Daoy (cell line): ENCODE results near the gene NCOR2. TPM values are rescaled to one million over a fixed set of nuclear protein-coding genes. Genes with fewer than 3 reads are reported as not detected.
A peak's percentile ranks its signal among the peaks of the same experiment; 100 is the strongest.

ENCODE experiments used
- DNase-seq: peaks from one replicate; pipeline ENCODE4 v3.0.0-alpha.2; 2015; ENCODE audit warnings: low read depth
- total RNA-seq: library from RNA; depleted of rRNA; stranded (reverse); fragments of >200 nt; shearing (Covaris generic); gene quantifications from 2 replicates; pipeline ENCODE4 v1.2.3, GENCODE V29; 2014; rRNA removed

NCOR2 gene
- 29.8 and 57.9 TPM in 2 replicates for total RNA-seq

DNA sequence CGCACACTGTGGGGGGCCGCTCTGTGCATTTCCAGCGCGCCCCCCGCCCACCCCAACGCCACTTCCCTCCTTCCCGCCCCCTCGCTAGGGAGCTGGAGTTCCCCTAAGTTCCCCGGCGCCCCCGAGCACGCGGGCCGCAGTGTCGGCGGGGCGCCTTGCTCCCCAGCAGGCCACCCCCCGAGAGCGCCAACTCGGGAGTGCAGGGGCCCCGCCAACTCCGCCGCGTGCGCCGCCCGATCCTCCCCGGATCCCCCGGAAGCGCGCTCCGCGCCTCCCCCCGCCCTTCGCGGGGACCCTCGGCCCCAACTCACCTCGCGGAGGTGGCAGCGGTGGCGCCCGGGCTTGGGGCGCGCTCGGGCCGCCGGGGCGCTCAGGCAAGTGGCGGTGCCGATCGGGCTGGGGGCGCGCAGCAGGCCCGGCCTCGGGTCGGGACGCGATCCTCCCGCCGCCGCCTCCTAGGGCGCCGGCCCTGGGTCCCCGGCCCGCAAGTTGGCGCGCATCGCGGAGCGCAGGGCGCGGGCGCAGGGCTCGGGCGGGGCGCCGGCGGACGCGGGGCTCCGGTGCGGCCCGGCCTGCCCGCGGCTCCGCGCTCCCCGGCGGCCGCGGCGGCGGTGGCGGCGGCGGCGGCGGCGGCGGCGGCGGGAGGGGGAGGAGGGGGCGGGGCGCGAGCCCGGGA is at the start of gene NCOR2:
TSS of gene NCOR2 (minus strand) at position 616 of the 676 bp plus-strand sequence. CDS start 72,361 bp downstream, outside the sequence.
- peak; percentile 51 for DNase-seq

DNA sequence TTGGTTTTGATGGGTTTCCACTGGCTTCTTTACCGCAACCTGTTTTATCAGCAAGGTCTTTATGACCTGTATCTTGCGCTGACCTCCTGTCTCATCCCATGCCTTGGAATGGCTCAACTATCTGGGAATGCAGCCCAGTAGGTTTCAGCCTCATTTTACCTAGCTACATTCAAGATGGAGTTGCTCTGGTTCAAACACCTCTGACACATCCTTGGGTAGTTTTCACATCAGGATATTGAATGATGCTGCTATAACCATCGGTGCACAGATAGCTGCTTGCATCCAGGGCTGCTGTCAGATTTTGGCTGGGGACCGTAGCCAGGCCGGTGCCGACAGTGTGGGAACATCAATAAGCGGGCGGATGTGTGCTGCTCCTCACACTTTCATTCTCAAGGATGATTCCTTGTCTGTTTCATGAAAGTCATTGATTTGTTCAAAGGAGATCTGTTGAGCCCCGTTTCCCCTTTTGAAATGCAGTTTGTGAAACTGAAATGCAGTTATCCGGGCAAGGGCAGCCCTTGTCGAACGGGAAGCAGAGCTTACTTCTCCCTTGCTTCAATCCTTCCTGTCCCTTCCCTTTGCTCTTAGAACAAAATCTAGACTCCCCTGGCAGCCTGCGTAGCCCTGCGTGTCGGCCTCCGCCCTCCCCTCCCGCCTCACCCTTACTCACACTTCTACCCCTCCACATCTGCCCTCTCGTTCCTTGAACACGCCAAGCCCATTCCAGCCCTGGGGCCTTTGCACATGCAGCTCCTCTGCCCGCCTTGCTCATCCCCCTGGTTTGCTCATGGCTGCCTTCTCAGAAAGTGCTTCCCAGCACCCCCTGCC is 49.2 kb upstream of the NCOR2 start:
- DNase-seq: no peak

DNA sequence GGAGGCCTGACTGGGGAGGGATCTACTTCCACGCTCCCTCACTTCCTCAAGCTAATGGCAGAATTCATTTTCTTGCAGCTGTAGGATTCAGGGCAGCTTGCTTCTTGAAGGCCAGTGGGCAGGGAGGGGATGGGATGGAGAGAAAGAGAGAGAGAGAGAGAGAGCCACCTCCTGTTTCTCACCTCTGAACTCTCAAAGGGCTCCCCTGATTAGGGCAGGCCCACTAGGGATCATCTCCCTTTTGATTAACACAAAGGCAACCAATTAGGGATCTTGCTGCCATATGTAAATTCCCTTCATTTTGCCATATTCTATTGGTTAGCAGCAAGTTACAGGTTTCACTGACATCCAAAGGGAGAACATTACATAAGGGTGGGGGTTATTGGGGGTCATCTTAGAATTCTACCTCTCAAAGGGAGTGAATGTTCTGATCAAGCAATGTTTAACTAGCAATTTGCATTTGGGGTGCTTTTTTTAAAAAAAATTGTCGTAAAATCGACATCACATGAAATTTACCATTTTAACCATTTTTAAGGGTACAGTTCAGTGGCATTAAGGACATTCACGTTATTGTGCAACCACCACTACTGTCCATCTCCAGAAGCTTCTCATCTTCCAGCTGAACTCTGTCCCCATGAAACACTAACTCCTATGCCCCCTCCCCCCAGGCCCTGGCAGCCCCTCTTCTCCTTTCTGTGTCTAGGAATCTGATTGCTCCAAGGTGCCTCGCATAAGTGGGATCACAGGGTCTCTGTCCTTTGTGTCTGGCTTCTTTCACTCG is 47.3 kb upstream of the NCOR2 start:
- no peak for DNase-seq

DNA sequence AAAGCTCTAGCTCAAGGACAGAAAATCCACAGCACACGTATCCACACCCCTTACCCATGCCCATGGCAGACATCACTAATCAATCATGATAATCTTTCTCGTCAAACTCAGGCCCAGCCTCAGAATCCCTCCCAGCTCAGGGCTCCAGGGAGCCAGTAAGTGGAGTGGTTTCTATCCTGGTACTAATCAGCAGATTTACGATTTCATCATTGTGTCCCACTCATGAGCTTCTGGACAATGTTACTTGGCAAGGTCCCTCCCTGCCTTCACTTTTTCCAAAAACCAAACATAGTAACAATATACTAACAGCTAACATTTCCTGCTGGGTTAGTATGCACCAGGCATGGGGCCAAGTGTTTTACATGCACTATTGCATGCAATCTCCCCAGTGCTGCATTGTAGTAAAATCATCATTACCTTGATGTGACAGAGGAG is 45.8 kb upstream of the NCOR2 start:
- peak; percentile 28 for DNase-seq

DNA sequence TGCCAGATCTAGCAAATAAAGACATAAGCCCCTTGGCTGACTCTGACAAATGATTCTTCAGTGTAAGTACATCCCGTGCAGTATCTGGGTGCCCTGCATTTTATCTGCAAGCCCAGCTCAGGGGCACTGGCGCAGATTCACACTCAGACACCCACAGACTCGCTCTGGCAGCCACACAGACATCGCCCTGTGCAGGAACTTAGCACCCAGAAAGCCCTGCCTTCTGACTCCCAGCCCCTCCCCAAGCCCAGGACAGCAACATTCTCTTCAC is 44.9 kb upstream of the NCOR2 start:
- no peak for DNase-seq

DNA sequence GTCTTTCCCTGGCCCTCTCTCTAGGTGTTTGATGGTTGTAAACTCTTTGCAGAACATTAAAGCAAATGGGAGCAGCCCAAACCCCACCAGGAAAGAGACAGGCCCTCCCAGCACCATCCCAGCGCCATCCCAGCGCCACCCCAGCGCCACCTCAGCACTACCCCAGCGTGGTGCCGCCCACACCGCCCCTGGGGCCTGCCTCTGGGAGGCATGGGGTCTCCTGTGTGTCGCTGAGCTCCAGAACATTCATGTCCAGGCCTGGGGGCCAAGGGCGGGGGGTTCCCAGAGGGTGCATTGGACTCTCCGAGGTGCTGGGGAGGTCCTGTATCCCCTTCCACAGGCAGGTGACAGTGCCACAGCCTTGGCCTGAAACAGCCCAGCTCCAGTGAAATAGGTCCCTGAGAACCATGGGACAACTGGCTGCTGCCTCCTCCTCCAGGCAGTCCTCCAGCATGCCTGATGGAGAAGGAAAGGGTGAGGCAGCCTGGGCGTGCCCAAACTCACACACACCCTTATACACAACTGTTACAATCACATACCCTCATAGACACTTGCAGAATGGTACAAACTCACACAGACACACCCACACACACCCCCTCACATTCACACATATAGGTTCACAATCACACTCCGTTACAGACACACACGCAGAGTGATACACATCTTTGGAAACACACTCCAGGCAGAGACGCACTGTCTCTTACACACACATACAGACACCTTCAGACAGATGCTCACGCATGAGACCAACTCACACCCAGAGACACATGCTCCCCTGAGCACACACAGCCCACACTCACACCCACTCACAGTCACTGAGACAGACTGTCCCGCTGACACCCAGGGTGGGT is 44.4 kb upstream of the NCOR2 start:
- DNase-seq: no peak

DNA sequence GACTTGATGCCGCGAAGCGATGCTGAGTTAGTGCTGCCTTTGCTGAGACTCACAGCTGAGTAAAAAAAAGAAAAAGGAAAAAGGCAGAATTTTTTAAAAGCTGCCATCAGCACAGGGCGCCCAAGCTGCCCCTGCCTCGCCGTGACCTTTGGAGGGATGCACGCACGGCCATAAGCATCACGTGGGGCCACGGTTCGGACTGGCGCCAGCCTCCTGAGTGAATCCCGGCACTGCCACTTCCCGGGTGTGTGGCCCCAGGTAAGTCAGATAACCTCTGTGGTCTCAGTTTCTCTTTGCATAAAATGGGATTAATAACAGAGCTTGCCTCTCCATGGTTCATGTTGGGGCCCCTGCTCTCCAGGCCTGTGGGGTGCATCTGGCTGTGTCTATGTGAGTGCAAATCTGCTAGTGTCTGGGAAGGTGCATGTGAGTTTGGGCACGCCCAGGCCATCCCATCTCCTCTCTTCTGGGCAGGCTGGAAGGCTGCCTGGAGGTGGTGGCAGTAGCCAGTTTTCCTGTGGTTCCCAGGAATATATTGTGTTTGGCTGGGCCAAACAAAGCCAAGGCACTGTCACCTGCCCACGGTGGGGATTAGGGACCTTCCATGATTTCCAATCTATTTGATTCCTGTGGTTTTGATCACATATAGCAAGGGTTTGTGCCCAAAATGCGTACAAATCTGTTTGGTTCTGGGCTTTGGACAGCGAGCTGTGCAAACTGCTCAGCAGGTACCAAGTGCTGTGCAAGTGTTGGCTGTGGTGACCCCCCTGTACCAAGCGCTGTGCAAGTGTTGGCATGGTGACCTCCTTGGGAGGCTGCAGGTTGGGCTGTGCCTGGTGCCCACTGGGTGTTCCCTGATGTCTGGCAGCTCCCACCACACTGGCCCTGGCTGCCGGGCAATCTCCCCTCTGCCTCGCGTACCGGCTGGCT is 43.5 kb upstream of the NCOR2 start:
- no peak for DNase-seq

DNA sequence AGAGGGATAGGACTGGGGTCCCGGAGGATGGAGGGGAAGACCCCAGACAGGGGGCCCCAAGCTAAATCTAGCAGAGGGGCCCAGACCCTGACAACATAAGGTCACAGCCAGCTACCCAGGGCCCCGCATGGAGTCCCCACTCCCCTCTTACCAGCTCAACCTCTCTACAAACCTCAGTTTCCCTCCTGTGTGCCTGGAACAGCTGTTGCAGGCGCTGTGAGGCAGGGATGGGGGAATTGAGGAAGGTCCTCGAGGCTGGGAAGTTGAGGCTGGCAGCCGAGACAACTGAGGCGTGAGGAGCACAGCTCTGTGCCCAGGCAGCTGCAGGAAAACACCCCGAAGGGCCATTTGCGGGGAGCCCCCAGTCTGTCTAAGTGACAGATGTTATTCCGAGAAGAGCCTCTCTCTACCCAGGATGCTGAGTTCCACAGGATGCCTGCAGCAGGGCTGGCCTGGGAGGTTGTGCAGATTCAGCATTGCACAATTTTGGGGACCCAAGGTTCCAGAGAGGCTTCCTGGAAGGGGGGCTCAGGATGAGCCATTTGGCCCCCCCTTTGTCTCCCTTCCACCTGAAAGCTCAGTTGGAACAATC is 42.7 kb upstream of the NCOR2 start:
- no peak for DNase-seq

DNA sequence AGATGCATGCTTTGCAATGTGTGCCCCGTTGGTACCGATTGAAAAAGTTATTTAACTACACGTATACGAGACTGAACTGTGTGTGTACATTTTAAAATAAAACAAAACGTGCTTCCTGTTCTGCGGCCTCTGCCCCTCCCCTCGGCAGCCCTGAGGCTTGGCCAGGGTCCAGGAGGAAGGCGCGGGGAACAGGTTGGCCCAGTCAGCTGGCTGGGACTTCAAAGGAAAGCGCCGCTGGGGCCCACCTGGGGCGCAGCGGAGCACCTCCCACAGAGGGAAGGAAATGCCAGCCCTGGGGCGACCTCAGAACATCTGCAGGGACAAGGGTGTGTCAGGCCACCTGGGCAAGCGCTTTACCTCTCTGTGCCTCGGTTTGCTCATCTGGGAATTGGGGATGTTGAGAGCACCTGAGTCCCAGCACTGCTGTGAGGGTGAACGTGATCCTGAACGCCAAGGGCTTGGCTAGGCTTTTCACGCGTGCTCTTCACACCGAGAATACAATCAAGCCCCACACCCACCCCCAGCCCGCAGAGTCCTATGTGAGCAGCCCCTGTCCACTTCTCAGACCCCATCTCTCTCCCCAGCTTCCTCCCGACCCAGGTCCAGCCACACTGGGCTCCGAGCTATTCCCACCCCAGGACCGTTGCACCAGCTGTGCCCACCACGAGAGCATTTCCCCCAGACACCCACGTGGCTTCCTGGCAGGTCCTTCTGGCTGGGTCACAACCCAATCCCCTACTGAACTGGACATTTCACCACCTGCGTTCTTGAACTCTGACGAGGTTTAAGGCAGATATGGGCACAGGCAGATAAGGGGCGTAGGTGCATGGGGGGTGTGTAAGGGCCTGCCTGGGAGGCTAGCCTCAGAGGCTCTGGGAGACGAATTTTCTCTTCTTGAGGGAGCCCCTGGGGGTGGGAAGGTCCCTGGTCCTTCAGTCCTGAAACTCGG is 41.9 kb upstream of the NCOR2 start:
- peak; percentile 84 for DNase-seq

DNA sequence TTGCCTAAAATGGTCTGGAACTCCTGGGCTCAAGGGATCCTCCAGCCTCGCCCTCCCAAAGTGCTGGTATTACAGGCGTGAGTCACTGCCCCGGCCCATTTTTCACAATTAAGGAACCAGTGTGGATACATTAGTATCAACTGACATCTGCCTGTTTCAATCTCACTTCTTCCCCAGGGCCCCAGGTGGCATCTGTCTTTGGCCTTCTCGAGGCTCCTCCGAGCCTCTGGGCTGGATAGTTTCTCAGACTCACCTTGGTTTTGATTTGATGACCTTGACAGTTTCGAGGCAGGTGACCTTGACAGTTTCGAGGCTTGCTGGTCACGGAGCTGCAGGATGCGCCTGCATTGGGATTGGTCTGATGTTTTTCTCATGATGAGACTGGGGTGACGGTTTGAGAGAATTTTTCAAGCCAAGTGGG is 41.0 kb upstream of the NCOR2 start:
- DNase-seq: peak; percentile 66

DNA sequence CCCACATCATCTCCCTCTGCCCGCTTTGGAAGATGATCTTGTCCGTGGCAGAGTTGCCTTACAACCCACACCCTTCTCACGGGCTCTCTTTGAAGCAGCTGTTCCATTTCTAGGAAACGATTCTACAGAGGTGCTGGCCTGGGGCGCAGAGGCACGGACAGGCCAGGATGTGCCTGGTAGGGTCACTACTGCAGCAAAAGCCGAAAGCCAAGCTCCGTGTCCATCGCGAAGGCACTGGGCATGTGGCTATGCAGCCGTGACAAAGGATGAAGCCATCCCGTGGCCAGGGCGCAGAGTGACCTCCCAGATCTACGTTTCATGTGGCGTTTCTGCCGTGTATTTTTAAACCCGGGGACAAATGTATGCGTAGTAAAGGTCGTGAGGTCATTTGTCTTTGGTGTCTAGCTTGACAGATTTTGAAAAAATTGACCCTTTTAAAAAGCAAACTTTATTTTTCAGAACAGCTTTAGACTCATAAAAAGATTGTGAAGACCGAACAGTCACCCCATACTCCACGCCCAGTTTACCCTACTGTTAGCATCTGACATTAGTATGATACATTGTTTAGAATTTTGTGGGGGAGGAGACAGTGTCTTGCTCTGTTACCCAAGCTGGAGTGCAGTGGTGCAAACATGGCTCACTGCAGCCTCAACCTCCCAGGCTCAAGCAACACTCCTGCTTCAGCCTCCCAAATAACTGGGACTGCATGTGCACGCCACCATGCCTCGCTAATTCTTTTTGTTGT is 40.4 kb upstream of the NCOR2 start:
- no peak for DNase-seq

DNA sequence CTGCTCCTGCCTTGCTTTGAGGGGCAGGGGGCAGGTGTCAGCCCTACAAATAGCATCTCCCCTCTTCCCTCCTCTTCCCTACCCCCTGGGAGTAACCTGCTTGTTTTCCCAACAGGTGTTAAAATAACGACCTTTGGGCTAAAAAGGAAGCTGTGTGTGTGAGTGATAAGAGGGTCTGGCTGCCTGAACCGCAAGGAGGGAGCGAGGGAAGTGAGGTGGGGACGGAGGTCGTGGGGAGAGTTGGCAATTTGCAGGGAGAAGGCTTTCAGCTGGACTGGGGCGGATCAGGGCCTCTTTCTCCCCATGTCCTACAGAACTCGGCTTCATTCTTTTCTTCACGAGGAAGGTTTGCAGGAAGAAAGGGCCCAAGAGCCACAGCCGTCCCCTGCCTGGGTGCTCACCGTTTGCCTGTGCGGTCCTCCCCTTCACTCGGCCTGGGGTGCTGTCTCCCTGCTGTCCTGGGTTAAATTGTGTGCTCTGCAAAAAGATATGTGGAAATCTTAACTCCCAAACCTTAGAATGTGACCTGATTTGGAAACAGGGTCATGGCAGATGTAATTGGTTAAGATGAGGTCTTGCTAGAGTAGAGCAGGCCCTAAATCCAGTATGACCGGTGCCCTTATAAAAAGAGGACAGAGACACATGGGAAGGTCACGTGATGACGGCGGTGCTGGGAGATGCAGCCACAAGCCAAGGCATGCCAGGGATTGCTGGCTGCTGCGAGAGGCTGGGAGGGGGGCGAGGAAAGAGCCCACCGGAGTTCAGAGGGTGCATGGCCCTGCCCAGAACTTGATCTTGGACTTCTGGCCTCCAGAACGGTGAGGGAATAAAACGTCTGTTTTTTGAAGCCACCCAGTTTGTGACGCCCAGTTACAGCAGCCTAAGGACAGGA is 38.7 kb upstream of the NCOR2 start:
- no peak for DNase-seq

DNA sequence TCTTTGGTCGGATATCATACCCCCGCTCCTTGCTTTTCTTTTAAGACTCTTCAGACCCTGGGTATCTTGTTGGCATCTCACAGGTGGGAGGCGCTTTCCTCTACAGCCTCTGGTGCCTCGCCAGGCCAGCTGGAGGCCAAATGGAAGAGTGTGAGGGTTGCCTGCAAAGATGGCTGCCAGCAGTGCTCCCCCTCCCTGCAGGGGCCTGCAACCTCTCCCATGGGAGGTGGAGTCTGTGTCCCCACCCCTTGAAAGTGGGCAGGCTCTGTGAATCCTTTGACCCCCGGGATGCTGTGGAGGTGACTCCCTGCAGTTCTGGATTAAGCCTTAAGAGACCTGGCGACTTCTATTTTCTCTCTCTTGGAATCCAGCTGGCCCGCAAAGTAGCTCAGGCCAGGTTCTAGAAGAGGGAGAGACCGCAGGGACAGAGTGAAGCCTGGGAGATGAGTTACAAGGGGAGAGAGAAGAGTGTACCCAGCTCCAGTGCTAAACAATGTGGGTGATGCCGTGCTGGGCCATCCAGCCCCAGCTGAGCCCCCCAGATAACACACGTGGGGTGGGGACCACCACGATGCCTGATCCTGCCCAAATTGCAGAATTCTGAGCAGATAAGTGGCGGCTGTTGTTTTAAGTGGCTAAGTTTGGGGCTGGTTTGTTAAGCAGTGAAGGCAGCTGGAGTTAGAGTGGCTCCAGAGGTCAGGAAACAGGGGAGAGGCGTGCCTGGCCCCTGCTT is 37.9 kb upstream of the NCOR2 start:
- DNase-seq: no peak

DNA sequence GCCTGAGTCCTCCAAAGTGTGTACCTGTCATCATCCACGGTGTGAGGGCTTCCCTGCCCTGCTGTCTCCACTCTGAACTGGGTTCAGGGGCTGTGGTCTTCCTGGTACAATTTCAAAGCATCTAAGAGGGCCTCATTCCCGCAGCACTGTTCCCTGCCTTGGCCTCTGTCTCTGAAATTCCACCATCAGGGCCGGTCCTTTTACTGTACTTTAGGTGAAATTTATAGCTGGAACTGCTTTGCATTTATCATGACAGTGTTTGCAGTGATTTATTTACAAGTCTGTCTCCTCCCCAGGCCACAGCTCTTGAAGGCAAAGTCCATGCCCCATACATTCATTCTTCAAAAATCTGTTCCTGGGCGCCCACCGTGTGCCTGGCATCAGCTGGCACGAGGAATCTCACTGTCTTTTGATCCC is 36.9 kb upstream of the NCOR2 start:
- no peak for DNase-seq

DNA sequence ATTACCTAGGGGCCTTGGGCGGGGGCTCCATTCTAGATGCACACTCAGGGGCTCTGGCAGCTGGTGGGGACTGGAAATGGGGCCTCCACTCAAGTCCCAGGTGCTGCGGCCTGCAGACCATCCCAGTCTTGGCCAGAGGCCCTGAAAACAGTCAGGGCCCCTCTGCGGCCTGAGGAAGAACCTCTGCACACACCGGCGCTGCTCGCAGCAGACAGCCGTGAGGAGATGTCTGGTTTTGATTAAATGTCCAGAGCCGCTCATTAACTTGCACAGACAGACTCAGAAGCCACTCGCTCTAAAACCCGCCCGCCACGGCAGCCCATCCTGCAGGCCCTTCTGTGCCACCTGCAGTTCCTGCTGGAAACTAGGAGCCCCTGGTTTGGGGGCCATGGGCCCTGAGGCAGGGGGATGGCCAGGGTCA is 36.4 kb upstream of the NCOR2 start:
- no peak for DNase-seq

DNA sequence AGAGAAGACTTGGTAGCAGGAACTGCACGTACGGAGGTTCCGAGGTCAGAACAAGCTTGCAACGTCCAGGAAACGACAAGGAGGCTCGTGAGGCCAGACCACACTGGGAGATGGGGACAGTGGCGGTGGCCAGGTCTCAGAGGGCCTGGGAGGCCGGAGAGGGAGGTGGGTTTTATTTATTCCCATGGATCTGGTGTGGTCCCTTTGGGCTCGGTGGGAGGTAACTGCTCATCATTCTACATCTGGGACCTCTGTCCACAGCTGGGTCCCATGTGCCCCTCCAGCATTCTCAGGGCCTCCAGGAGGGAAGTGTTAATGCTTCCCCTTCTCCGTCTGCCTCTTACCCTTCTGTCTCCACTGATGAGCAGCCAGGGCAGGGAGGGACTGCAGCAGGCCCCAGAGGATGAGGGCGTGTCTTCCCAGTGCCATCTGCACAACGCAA is 35.7 kb upstream of the NCOR2 start:
- DNase-seq: no peak
